Fibroblast of lung (primary cell): Measurements from ENCODE around the gene GPX1.

Experiments used
- CTCF ChIP-seq, 2 donors: IDR thresholded peaks in 1 of 2; conservative IDR thresholded peaks in 1 of 2; 1 replicate in 1 of 2; 2 replicates in 1 of 2; pipeline ENCODE4 v1.5.1; 2011 to 2012; ENCODE audit warnings: low read length in 2 of 2, control low read depth in 1 of 2, inconsistent platforms in 1 of 2, low read depth in 1 of 2, mild to moderate bottlenecking in 1 of 2
- EZH2 ChIP-seq: IDR thresholded peaks from 2 replicates; pipeline ENCODE4 v1.5.1; 2012; ENCODE audit warnings: low read length, control low read depth, mild to moderate bottlenecking; ENCODE audit errors: missing control alignments

- no peak for TF ChIP-seq CTCF (conservative IDR thresholded peaks at IDR 0.05 in 1 of 2, IDR thresholded peaks at IDR 0.05 in 1 of 2; ENCODE audit: low read depth in 1 of 2, low read length in 2 of 2)
- TF ChIP-seq EZH2: no peak
These were observed 18.6 kb downstream of the GPX1 start for GRCh38 chr3:49339581-49339940.
